HepG2 (cell line): ENCODE data around the gene PYGB. TPM values are rescaled to one million over a fixed set of nuclear protein-coding genes. Genes with fewer than 3 reads are reported as not detected.

ENCODE experiments used
- E2F2 ChIP-seq: sonication (generic); formaldehyde crosslinking; IDR thresholded peaks from 2 replicates; pipeline ENCODE4 v1.4.0; 2020; ENCODE audit warnings: missing genetic modification reagents, borderline replicate concordance
- EED ChIP-seq: sonication (generic); formaldehyde crosslinking; IDR thresholded peaks from 2 replicates; pipeline ENCODE4 v1.5.0; 2020; ENCODE audit warnings: mild to moderate bottlenecking, missing genetic modification reagents
- ETV6 ChIP-seq: sonication (generic); formaldehyde crosslinking; conservative IDR thresholded peaks from 2 replicates; pipeline ENCODE4 v1.4.0; 2020; ENCODE audit warnings: missing genetic modification reagents
- FOXK1 ChIP-seq: sonication (generic); formaldehyde crosslinking; IDR thresholded peaks from 2 replicates; pipeline ENCODE4 v1.4.0; 2020; ENCODE audit warnings: low read depth, missing genetic modification reagents, borderline replicate concordance
- FOXO4 ChIP-seq: sonication (generic); formaldehyde crosslinking; conservative IDR thresholded peaks from 2 replicates; pipeline ENCODE4 v1.8.1; 2023; ENCODE audit warnings: missing genetic modification reagents
- GPBP1L1 ChIP-seq: sonication (generic); formaldehyde crosslinking; IDR thresholded peaks from 2 replicates; pipeline ENCODE4 v1.5.0; 2020; ENCODE audit warnings: mild to moderate bottlenecking, missing genetic modification reagents
- KLF9 ChIP-seq: IDR thresholded peaks from 2 replicates; pipeline ENCODE4 v1.6.1; 2016; ENCODE audit warnings: low read depth
- MTF1 ChIP-seq: sonication (generic); formaldehyde crosslinking; IDR thresholded peaks from 2 replicates; pipeline ENCODE4 v1.5.0; 2020; ENCODE audit warnings: missing genetic modification reagents
- NFIB ChIP-seq: sonication (generic); formaldehyde crosslinking; IDR thresholded peaks from 2 replicates; pipeline ENCODE4 v1.9.0; 2021; ENCODE audit warnings: missing genetic modification reagents, mild to moderate bottlenecking, borderline replicate concordance
- NR2F6 ChIP-seq, 2 experiments: IDR thresholded peaks; 2 replicates each; pipeline ENCODE4 v1.6.1; 2016; ENCODE audit warnings: antibody characterized with exemption in 1 of 2, mild to moderate bottlenecking in 1 of 2
- TFAP4 ChIP-seq: sonication (generic); IDR thresholded peaks from 2 replicates; pipeline ENCODE4 v1.6.1; 2016; ENCODE audit warnings: low read depth, borderline replicate concordance
- YEATS2 ChIP-seq: sonication (generic); formaldehyde crosslinking; IDR thresholded peaks from 2 replicates; pipeline ENCODE4 v1.4.0; 2020; ENCODE audit warnings: missing genetic modification reagents, borderline replicate concordance
- ZBTB25 ChIP-seq: IDR thresholded peaks from 2 replicates; pipeline ENCODE4 v1.6.1; 2018; ENCODE audit warnings: missing genetic modification reagents
- ZFP41 ChIP-seq: sonication (generic); formaldehyde crosslinking; IDR thresholded peaks from 2 replicates; pipeline ENCODE4 v1.4.0; 2020; ENCODE audit warnings: mild to moderate bottlenecking, missing genetic modification reagents, borderline replicate concordance
- ZFP91 ChIP-seq: sonication (generic); formaldehyde crosslinking; IDR thresholded peaks from 2 replicates; pipeline ENCODE4 v1.9.0; 2022; ENCODE audit warnings: missing genetic modification reagents, mild to moderate bottlenecking, borderline replicate concordance
- ZIK1 ChIP-seq: sonication (generic); formaldehyde crosslinking; IDR thresholded peaks from 2 replicates; pipeline ENCODE4 v1.5.0; 2020; ENCODE audit warnings: mild to moderate bottlenecking, low read depth, missing genetic modification reagents, borderline replicate concordance
- ZNF205 ChIP-seq: IDR thresholded peaks from 2 replicates; pipeline ENCODE4 v1.6.1; 2018; ENCODE audit warnings: missing biosample characterization, missing genetic modification reagents
- ZNF549 ChIP-seq: sonication (generic); formaldehyde crosslinking; IDR thresholded peaks from 2 replicates; pipeline ENCODE4 v1.5.0; 2020; ENCODE audit warnings: missing genetic modification reagents
- ZNF615 ChIP-seq: sonication (generic); formaldehyde crosslinking; IDR thresholded peaks from 2 replicates; pipeline ENCODE4 v1.5.0; 2020; ENCODE audit warnings: mild to moderate bottlenecking, missing genetic modification reagents, borderline replicate concordance
- ZNF772 ChIP-seq: sonication (generic); formaldehyde crosslinking; IDR thresholded peaks from 2 replicates; pipeline ENCODE4 v1.5.0; 2020; ENCODE audit warnings: mild to moderate bottlenecking, missing genetic modification reagents
- ZSCAN20 ChIP-seq: sonication (generic); formaldehyde crosslinking; IDR thresholded peaks from 2 replicates; pipeline ENCODE4 v1.4.0; 2020; ENCODE audit warnings: missing genetic modification reagents, mild to moderate bottlenecking, borderline replicate concordance
- polyA plus RNA-seq, 8 experiments: library from polyadenylated mRNA; depleted of rRNA in 3 of 8; stranded (reverse) in 7 of 8; unstranded in 1 of 8; fragments of >200 nt; fragmentation: Illumina TruSeq in 4 of 8; extraction: Trizol in 4 of 8; gene quantifications; 2 replicates each; pipeline versions ENCODE4 v1.2.1 to v1.2.3, GENCODE V29; 2011 to 2016; ENCODE audit warnings: low read depth in 4 of 8, missing spikeins in 1 of 8, mixed read lengths in 1 of 8; ENCODE audit not compliant: insufficient read depth in 1 of 8
- total RNA-seq, 5 experiments: library from RNA; depleted of rRNA; stranded (reverse); fragments of >200 nt; fragmentation: Illumina TruSeq; extraction: Trizol; gene quantifications; 2 replicates each; pipeline ENCODE4 v1.2.3, GENCODE V29; 2016; ENCODE audit warnings: low read depth in 1 of 5

The PYGB gene
- total and polyA plus RNA-seq, 2 of the 13 experiments (the other 11 are each of a cell fraction or from before 2014, with no cell fraction given): 24.2 to 86.3 TPM

GRCh38 chr20:25247956-25248785, at the start of gene PYGB (continued):
- TF ChIP-seq E2F2 (CRISPR knock-in tag): no peak
- TF ChIP-seq ZSCAN20 (CRISPR knock-in tag): peak; percentile 88
- TF ChIP-seq ZNF772 (CRISPR knock-in tag): peak; percentile 86; the same call in 1 of the 2 replicates
- peak; percentile 98 for TF ChIP-seq ZIK1 (CRISPR knock-in tag)
- no peak; the same call in 1 of the 2 replicates for TF ChIP-seq TFAP4
- 0 out of 2 replicates have a peak, but pooled peaks have one; percentile 49 for TF ChIP-seq ZNF615 (CRISPR knock-in tag)
- TF ChIP-seq NFIB: no peak
- peak; percentile 81 for TF ChIP-seq EED (CRISPR knock-in tag)
- TF ChIP-seq ZFP91 (CRISPR knock-in tag): peak; percentile 94
- peak; percentile 93 for TF ChIP-seq ETV6
- TF ChIP-seq ZNF205 (CRISPR knock-in tag): peak; percentile 73; the same call in 1 of the 2 replicates
- TF ChIP-seq YEATS2 (CRISPR knock-in tag): peak; percentile 86
- no peak for TF ChIP-seq ZNF549 (CRISPR knock-in tag)
- TF ChIP-seq KLF9: peak; percentile 96
- TF ChIP-seq FOXK1: peak; percentile 67; the same call in 1 of the 2 replicates
- peak; percentile 92; the same call in 1 of the 2 replicates for TF ChIP-seq ZFP41 (CRISPR knock-in tag)
- TF ChIP-seq MTF1 (CRISPR knock-in tag): no peak; the same call in 1 of the 2 replicates
- no peak for TF ChIP-seq GPBP1L1 (CRISPR knock-in tag)
- TF ChIP-seq ZBTB25 (CRISPR knock-in tag): peak; percentile 95
- no peak for TF ChIP-seq FOXO4 (CRISPR knock-in tag)
- no peak for TF ChIP-seq NR2F6 (IDR thresholded peaks at IDR 0.05)
- TF ChIP-seq NR2F6 (CRISPR knock-in tag; IDR thresholded peaks at IDR 0.05): no peak
